Stimulated activated CD4-positive, alpha-beta T cell treated with anti-CD3 and anti-CD28 coated beads, Interleukin-12 subunit alpha, Interleukin-12 subunit beta, amount 100 ng/mL, for 24 hours (primary cell): ENCODE measurements around the gene KAZN.

Experiments used
- DNase-seq, 2 experiments: peaks; one replicate each; pipeline ENCODE4 v3.0.0-alpha.2; 2020; ENCODE audit warnings: low read depth in 2 of 2

The KAZN gene

DNA sequence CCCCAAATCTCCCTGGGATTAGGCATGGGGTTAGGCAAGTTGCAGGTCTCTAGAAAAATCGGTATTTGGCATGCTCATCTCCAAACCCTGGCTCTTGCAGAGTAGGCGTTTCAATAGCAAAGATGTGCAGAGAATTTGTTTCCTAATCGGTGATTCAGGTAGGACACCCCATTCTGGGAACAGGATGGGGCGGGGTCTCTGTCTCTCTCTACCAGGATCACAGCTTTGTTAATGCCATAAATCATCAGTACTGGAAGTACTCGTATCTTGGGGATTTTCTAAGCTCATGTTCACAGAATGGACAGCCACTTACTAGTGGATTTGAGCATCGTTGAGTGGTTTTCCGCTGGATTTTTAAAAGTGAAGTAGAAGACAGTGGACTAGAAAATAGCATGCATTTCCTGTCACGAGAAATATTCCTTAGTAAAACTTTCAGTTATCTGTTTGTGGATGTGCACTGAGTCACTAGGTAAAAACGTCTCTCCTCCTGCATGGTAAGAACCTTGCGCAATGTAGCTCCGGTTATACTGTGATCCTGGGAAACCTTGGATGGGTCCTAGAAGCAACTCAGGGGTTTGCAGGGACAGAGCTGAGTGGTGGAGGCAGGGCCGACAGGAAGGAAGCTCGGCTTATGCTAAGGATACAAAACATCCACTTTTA lies 560.2 kb downstream of the KAZN start:
- no peak for DNase-seq

DNA sequence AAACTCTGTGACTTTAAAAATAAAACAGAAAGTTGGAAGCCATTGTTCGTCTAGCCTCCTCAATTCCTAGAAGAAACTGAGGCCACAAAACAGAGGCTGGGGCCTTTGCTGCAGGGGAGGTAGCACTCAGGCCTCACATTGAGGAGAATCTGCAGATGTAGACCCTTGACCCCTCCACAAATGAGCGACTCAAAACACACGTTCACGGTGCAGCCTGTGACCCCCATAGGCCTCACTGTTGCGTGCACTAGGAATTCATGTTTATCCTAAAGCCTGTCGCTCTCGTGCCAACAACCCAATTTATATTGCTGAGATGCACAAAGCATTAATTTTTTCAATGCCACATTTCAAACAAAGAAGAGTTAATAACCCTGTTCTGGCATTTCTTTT lies 560.7 kb downstream of the KAZN start:
- DNase-seq, result no peak

DNA sequence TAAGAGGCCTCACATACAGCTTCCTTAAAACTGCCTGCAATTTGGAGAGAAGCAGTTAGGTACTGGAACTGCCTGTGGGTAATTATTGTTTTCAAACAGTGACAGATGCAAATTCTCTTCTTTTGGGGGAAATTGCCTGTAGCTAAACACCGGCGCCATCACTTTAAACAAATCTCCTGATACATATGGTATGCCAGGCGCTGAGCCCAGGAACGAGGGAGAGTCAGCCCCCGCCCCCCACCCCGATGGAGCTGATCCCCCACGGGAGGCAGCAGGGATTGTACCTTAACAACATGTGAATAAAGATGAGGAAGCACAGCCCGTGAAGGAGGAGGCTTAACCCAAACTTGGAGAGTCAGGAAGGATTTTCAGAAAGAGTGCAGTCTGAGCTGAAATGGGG lies 562.1 kb downstream of the KAZN start:
- no peak for DNase-seq

DNA sequence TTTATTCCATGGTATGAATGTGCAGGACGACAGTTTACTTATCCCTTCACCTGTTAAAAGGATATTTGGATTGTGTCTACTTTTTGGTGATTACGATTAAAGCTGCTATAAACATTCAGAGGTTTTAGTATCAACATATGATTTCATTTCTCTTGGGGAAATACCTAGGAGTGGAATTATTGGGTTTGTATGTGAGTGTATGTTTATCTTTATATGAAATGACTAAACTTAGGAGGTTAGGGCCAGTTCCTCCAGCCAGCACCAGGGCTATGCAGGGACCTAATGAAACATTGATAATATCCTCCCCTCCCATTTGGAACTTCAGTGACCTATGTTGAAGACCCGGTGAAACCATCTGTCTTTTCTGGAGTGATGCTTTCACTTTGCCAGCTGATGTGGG lies 568.9 kb downstream of the KAZN start:
- no peak for DNase-seq
